ENCODE results near the gene DIP2A. TPM values are rescaled to one million over a fixed set of nuclear protein-coding genes. Genes with fewer than 3 reads are reported as not detected.

Gene DIP2A
- total RNA-seq, 2 donors from 2014 or later: 51.0 to 52.2 TPM

DNA sequence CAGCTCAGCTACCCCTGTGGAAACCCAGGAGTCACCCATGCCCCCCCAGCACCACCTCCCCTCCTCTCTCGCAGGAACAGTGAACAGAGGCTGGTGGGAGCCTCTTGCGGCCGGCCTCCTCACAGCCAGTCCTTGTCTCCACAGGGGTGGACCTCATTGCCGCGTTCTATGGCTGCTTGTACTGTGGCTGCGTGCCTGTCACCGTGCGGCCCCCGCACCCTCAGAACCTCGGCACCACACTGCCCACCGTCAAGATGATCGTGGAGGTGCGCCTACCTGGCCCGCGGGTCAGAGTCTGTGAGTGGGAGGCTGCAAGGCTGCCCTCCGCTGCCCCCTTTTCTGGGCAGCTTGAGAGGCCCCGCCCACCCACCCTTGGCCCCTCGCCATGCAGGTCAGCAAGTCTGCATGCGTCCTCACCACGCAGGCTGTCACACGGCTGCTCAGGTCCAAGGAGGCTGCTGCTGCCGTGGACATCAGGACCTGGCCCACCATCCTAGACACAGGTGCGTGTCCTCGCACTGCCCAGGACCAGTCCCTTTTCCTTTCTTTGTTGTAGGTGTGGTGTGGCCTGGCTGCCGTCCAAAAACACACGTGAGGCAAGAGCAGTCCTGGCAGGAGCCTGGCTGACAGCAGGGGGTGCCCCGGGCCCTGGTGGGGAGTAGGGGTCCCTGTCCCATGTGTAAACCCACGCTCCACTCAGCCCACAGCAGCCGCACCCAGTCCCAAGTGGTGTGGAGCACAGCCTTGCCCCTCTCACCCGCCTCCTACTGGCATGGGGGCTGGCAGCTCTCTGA is 95.9 kb downstream of the DIP2A start:
- TF ChIP-seq CTCF (conservative IDR thresholded peaks at IDR 0.05): no peak
- Histone ChIP-seq H3K27ac (ENCODE audit: low read depth, low read length) (no peak overlapping the region), H3K4me3 (ENCODE audit: low read length) (no peak overlapping the region), H3K9ac (ENCODE audit: extremely low read depth, low read length, poor library complexity, severe bottlenecking) (no peak overlapping the region), H3K4me1 (ENCODE audit: control insufficient read depth, insufficient read depth, low read length) (no peaks in the 10 kb centered on the region), H3K9me3 (ENCODE audit: control insufficient read depth, low read length) (no peaks in the 10 kb centered on the region), H3K27me3 (ENCODE audit: control insufficient read depth, insufficient read depth, low read length, poor library complexity, severe bottlenecking) (no peaks in the 10 kb centered on the region), H3K36me3 (ENCODE audit: control insufficient read depth, insufficient read depth, low read length) (peaks cover 64% of the 10 kb centered on the region)
- no peak overlapping the region for H3K4me3 Mint-ChIP-seq
- no peaks in the 10 kb centered on the region for H3K27me3 Mint-ChIP-seq (ENCODE audit: insufficient read depth)
- no peak overlapping the region for H3K27ac Mint-ChIP-seq
- peaks cover 54% of the 10 kb centered on the region for H3K36me3 Mint-ChIP-seq (ENCODE audit: low read depth)
- WGBS, 2 experiments (ENCODE audit: insufficient coverage in 1 of 2, insufficient read length in 1 of 2): 94 to 100% methylated on average over 6 to 30 of the region's 30 CpGs
- no peak for DNase-seq
- H3K4me1 Mint-ChIP-seq: no peaks in the 10 kb centered on the region
- H3K9me3 Mint-ChIP-seq: no peaks in the 10 kb centered on the region

DNA sequence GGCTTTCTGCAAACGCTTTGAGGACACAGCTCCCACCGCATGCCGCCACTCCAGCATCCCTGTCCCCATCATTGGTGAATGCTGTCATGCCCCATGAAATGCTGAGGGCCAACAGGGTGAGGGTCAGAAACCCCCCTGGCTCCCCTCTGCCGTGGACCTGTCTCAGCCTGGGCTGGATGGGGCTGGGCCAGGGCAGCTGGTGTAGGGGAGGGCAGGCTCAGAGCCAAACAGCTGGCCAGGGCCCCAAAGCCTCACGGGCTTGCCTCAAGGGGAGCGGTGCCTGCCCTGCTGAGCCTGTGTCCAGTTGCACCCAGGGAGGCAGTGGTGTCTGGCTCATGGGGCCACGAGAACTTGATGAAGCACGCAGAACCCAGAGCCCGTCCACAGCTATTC is 96.5 kb downstream of the DIP2A start:
- Histone ChIP-seq H3K27ac (ENCODE audit: low read depth, low read length) (no peak overlapping the region), H3K27me3 (ENCODE audit: control insufficient read depth, insufficient read depth, low read length, poor library complexity, severe bottlenecking) (no peaks in the 10 kb centered on the region), H3K4me1 (ENCODE audit: control insufficient read depth, insufficient read depth, low read length) (no peaks in the 10 kb centered on the region), H3K36me3 (ENCODE audit: control insufficient read depth, insufficient read depth, low read length) (peaks cover 65% of the 10 kb centered on the region), H3K9ac (ENCODE audit: extremely low read depth, low read length, poor library complexity, severe bottlenecking) (no peak overlapping the region), H3K9me3 (ENCODE audit: control insufficient read depth, low read length) (no peaks in the 10 kb centered on the region), H3K4me3 (ENCODE audit: low read length) (no peak overlapping the region)
- 91 to 100% methylated on average over 6 to 9 of the region's 9 CpGs for WGBS, 2 experiments (ENCODE audit: insufficient coverage in 1 of 2, insufficient read length in 1 of 2)
- Mint-ChIP-seq H3K9me3 (no peaks in the 10 kb centered on the region), H3K4me1 (no peaks in the 10 kb centered on the region), H3K27me3 (ENCODE audit: insufficient read depth) (no peaks in the 10 kb centered on the region), H3K4me3 (no peak overlapping the region), H3K36me3 (ENCODE audit: low read depth) (peaks cover 56% of the 10 kb centered on the region), H3K27ac (no peak overlapping the region)
- TF ChIP-seq CTCF (conservative IDR thresholded peaks at IDR 0.05): no peak
- no peak for DNase-seq

- H3K4me1 ChIP-seq (ENCODE audit: control insufficient read depth, insufficient read depth, low read length): no peaks in the 10 kb centered on the region
- no peaks in the 10 kb centered on the region for H3K27me3 ChIP-seq (ENCODE audit: control insufficient read depth, insufficient read depth, low read length, poor library complexity, severe bottlenecking)
- H3K27ac ChIP-seq (ENCODE audit: low read depth, low read length): no peak overlapping the region
- H3K36me3 ChIP-seq (ENCODE audit: control insufficient read depth, insufficient read depth, low read length): peaks cover 64% of the 10 kb centered on the region
- DNase-seq: no peak
- Mint-ChIP-seq H3K36me3 (ENCODE audit: low read depth) (peaks cover 55% of the 10 kb centered on the region), H3K27me3 (ENCODE audit: insufficient read depth) (no peaks in the 10 kb centered on the region), H3K9me3 (no peaks in the 10 kb centered on the region), H3K4me3 (no peak overlapping the region), H3K4me1 (no peaks in the 10 kb centered on the region), H3K27ac (no peak overlapping the region)
- no peak overlapping the region for H3K4me3 ChIP-seq (ENCODE audit: low read length)
- 95% methylated on average over 14 to 16 of the region's 16 CpGs for WGBS, 2 experiments (ENCODE audit: insufficient coverage in 1 of 2, insufficient read length in 1 of 2)
- no peak for TF ChIP-seq CTCF (conservative IDR thresholded peaks at IDR 0.05)
- H3K9me3 ChIP-seq (ENCODE audit: control insufficient read depth, low read length): no peaks in the 10 kb centered on the region
- no peak overlapping the region for H3K9ac ChIP-seq (ENCODE audit: extremely low read depth, low read length, poor library complexity, severe bottlenecking)
Observed at GRCh38 chr21:46555678-46556077, 97.0 kb downstream of the DIP2A start.

Data from endodermal cell (in vitro differentiated cells).